HCT116 (cell line): ENCODE data around the gene OSCP1. TPM values are rescaled to one million over a fixed set of nuclear protein-coding genes. Genes with fewer than 3 reads are reported as not detected.

ENCODE experiments used
- ATAC-seq: fragments of 200-7000 bp; cut with Tn5 transposase; 2 replicates; pipeline ENCODE4 v1.9.1; 2020; ENCODE audit warnings: mild to moderate bottlenecking, moderate library complexity
- BruUV-seq: library from RNA; stranded (reverse); fragments of 400-500 nt; replicated peaks from 2 replicates; lab custom pipeline; 2021; lab: Mats Ljungman, UMichigan
- CTCF ChIA-PET: fragments of 300-600 bp; sonication (Branson Sonifier 250); formaldehyde crosslinking; loops from one replicate; lab custom pipeline; 2021; ENCODE audit warnings: antibody characterized with exemption; lab: Charles Lee
- POLR2A ChIA-PET: fragments of 300-600, 350-600 bp; sonication (Branson Sonifier 250); formaldehyde crosslinking; loops from one replicate; lab custom pipeline; 2021; ENCODE audit warnings: antibody characterized with exemption; lab: Charles Lee
- RAD21 ChIA-PET, 2 experiments: fragments of 300-600 bp; sonication (Branson Sonifier 250); formaldehyde crosslinking; loops; one replicate each; lab custom pipeline; 2023; ENCODE audit warnings: low total read pairs in 2 of 2; ENCODE audit not compliant: uncharacterized antibody in 2 of 2, unreplicated experiment in 2 of 2, low non-redundant PET in 1 of 2; lab: Charles Lee
- DNase-seq: peaks from one replicate; pipeline ENCODE4 v3.0.0-alpha.2; 2010; ENCODE audit warnings: low read depth, low spot score
- H2AFZ ChIP-seq: fragments of 200-600 bp; shearing (Covaris generic), sonication (generic); 2 replicates; pipeline ENCODE4 v1.6.1; 2017; ENCODE audit warnings: low read depth, mixed run types, mixed read lengths, antibody characterized with exemption, low read length; ENCODE audit not compliant: poor library complexity, severe bottlenecking
- H3K27ac ChIP-seq: 2 replicates; pipeline ENCODE4 v1.5.1; 2012; ENCODE audit warnings: low read depth, low read length
- H3K27me3 ChIP-seq: fragments of 200-600 bp; sonication (generic); 2 replicates; pipeline ENCODE4 v1.6.1; 2016; ENCODE audit warnings: mixed run types, low read length, mixed read lengths; ENCODE audit not compliant: insufficient read depth
- H3K36me3 ChIP-seq, 2 experiments: fragments of 200-500 bp in 1 of 2; fragments of 200-600 bp in 1 of 2; sonication (Bioruptor generic) in 1 of 2; sonication (generic) in 1 of 2; 2 replicates each; pipeline versions ENCODE4 v1.5.1 to v1.6.1; 2014 to 2016; ENCODE audit warnings: low read length in 2 of 2, inconsistent platforms in 1 of 2, mixed read lengths in 1 of 2, mixed run types in 1 of 2; ENCODE audit not compliant: insufficient read depth in 2 of 2, control insufficient read depth in 1 of 2
- H3K4me1 ChIP-seq, 2 experiments: fragments of 200-600 bp in 1 of 2; sonication (generic) in 1 of 2; 2 replicates each; pipeline versions ENCODE4 v1.5.1 to v1.6.1; 2012 to 2017; ENCODE audit warnings: low read length in 2 of 2, inconsistent platforms in 1 of 2, mild to moderate bottlenecking in 1 of 2, mixed read lengths in 1 of 2, mixed run types in 1 of 2, moderate library complexity in 1 of 2; ENCODE audit not compliant: insufficient read depth in 2 of 2, control insufficient read depth in 1 of 2
- H3K4me2 ChIP-seq: fragments of 200-600 bp; sonication (generic); 2 replicates; pipeline ENCODE4 v1.6.1; 2017; ENCODE audit warnings: mixed run types, low read length, mixed read lengths
- H3K4me3 ChIP-seq, 2 experiments: fragments of 200-600 bp in 1 of 2; sonication (generic) in 1 of 2; replicated peaks in 1 of 2; 2 replicates each; pipeline ENCODE4 v1.5.1; 2011 to 2016; ENCODE audit warnings: low read length in 2 of 2, control low read depth in 1 of 2, low read depth in 1 of 2, mild to moderate bottlenecking in 1 of 2, mixed read lengths in 1 of 2, mixed run types in 1 of 2
- H3K79me2 ChIP-seq: fragments of 200-600 bp; sonication (generic); 2 replicates; pipeline ENCODE4 v1.6.1; 2017; ENCODE audit warnings: mild to moderate bottlenecking, mixed run types, low read length, moderate library complexity, mixed read lengths; ENCODE audit not compliant: insufficient read depth
- H3K9ac ChIP-seq: fragments of 200-600 bp; sonication (generic); 2 replicates; pipeline ENCODE4 v1.6.1; 2016; ENCODE audit warnings: low read length, mixed read lengths
- H3K9me2 ChIP-seq: fragments of 200-600 bp; sonication (generic), shearing (Covaris generic); 2 replicates; pipeline ENCODE4 v1.6.1; 2017; ENCODE audit warnings: mixed run types, mild to moderate bottlenecking, moderate library complexity; ENCODE audit not compliant: insufficient read depth
- H3K9me3 ChIP-seq, 2 experiments: fragments of 200-500 bp in 1 of 2; fragments of 200-600 bp in 1 of 2; sonication (Bioruptor generic) in 1 of 2; sonication (generic) in 1 of 2; 2 replicates each; pipeline ENCODE4 v1.6.1; 2014 to 2017; ENCODE audit warnings: low read length in 2 of 2, mixed read lengths in 2 of 2, inconsistent platforms in 1 of 2, low read depth in 1 of 2, mild to moderate bottlenecking in 1 of 2, mixed run types in 1 of 2, moderate library complexity in 1 of 2; ENCODE audit not compliant: control insufficient read depth in 1 of 2, insufficient read depth in 1 of 2
- H4K20me1 ChIP-seq: fragments of 200-600 bp; sonication (generic), shearing (Covaris generic); 2 replicates; pipeline ENCODE4 v1.6.1; 2017; ENCODE audit warnings: mixed run types, mild to moderate bottlenecking, moderate library complexity; ENCODE audit not compliant: insufficient read depth
- ATF3 ChIP-seq: IDR thresholded peaks from 2 replicates; pipeline ENCODE4 v1.6.1; 2012
- CEBPB ChIP-seq: IDR thresholded peaks from 2 replicates; pipeline ENCODE4 v1.6.1; 2012; ENCODE audit warnings: low read depth
- CTCF ChIP-seq, 3 experiments: fragments of 200-600 bp in 1 of 3; sonication (generic) in 1 of 3; IDR thresholded peaks in 2 of 3; conservative IDR thresholded peaks in 1 of 3; 2 replicates each; pipeline ENCODE4 v1.5.1; 2012 to 2017; ENCODE audit warnings: low read depth in 2 of 3, low read length in 2 of 3, antibody characterized with exemption in 1 of 3, borderline replicate concordance in 1 of 3, control low read depth in 1 of 3, mild to moderate bottlenecking in 1 of 3, mixed read lengths in 1 of 3, mixed run types in 1 of 3, moderate library complexity in 1 of 3; ENCODE audit not compliant: insufficient read depth in 1 of 3
- ELF1 ChIP-seq: IDR thresholded peaks from 2 replicates; pipeline ENCODE4 v1.6.1; 2012; ENCODE audit warnings: low read depth, borderline replicate concordance
- EZH2 ChIP-seq: fragments of 200-600 bp; sonication (generic); IDR thresholded peaks from 2 replicates; pipeline ENCODE4 v1.6.1; 2017; ENCODE audit warnings: antibody characterized with exemption, mixed run types
- EZH2phosphoT487 ChIP-seq: fragments of 200-600 bp; IDR thresholded peaks from 2 replicates; pipeline ENCODE4 v1.6.1; 2018; ENCODE audit warnings: antibody characterized with exemption, borderline replicate concordance
- FOSL1 ChIP-seq: IDR thresholded peaks from 2 replicates; pipeline ENCODE4 v1.6.1; 2012; ENCODE audit warnings: low read depth
- JUND ChIP-seq: IDR thresholded peaks from 2 replicates; pipeline ENCODE4 v1.6.1; 2012
- MAX ChIP-seq: IDR thresholded peaks from 2 replicates; pipeline ENCODE4 v1.6.1; 2012
- POLR2A ChIP-seq: IDR thresholded peaks from 2 replicates; pipeline ENCODE4 v1.7.0; 2011; ENCODE audit warnings: borderline replicate concordance; ENCODE audit not compliant: insufficient read depth, insufficient read length; ENCODE audit errors: extremely low read depth
- SIN3A ChIP-seq: IDR thresholded peaks from 2 replicates; pipeline ENCODE4 v1.6.1; 2012; ENCODE audit warnings: low read depth
- SP1 ChIP-seq: IDR thresholded peaks from 2 replicates; pipeline ENCODE4 v1.6.1; 2012; ENCODE audit warnings: low read depth
- TCF7L2 ChIP-seq: IDR thresholded peaks from 2 replicates; pipeline ENCODE4 v1.7.0; 2011; ENCODE audit warnings: borderline replicate concordance, inconsistent platforms; ENCODE audit not compliant: insufficient read depth, insufficient read length; ENCODE audit errors: extremely low read depth
- YY1 ChIP-seq: IDR thresholded peaks from 2 replicates; pipeline ENCODE4 v1.6.1; 2011; ENCODE audit warnings: low read length, low read depth, moderate library complexity, mild to moderate bottlenecking; ENCODE audit not compliant: insufficient replicate concordance; ENCODE audit errors: extremely low read depth
- ZBTB33 ChIP-seq: IDR thresholded peaks from 2 replicates; pipeline ENCODE4 v1.6.1; 2011; ENCODE audit warnings: mild to moderate bottlenecking, low read length, moderate library complexity; ENCODE audit not compliant: insufficient replicate concordance; ENCODE audit errors: extremely low read depth
- ZNF274 ChIP-seq: fragments of 200-500 bp; sonication (Bioruptor generic); IDR thresholded peaks from 2 replicates; pipeline ENCODE4 v1.6.1; 2014; ENCODE audit warnings: mild to moderate bottlenecking, low read depth, low read length, inconsistent platforms
- intact Hi-C: fragments of 100-400 bp; cut with micrococcal nuclease; formaldehyde crosslinking; loops from 2 replicates; pipeline ENCODE4 v1.10.0; 2022
- total RNA-seq: library from RNA; stranded (reverse); gene quantifications from one replicate; pipeline ENCODE4 v1.2.1, GENCODE V29; 2021; ENCODE audit not compliant: unreplicated experiment

Gene OSCP1
- total RNA-seq, 1 experiment from 2014 or later: 4.1 TPM

GRCh38 chr1:36466370-36467026 is 16.2 kb upstream of the OSCP1 start:
- peaks cover 27% of the 10 kb centered on the region for H3K79me2 ChIP-seq
- DNase-seq (no peak), ATAC-seq (no peak)
- ChIA-PET CTCF (no interaction called here), POLR2A (no interaction called here), RAD21 (no interaction called here)
- no peaks in the 10 kb centered on the region for H4K20me1 ChIP-seq
- H2AFZ ChIP-seq: no peak overlapping the region
- H3K36me3 ChIP-seq: peaks cover 2 to 10% of the 10 kb centered on the region in 2 experiments; a peak in 2 of 4 replicates
- H3K27ac ChIP-seq: no peak overlapping the region
- H3K9me2 ChIP-seq: no peaks in the 10 kb centered on the region
- no peak overlapping the region for H3K4me3 ChIP-seq
- no peak overlapping the region for H3K9ac ChIP-seq
- peaks cover 11 to 25% of the 10 kb centered on the region in 2 experiments for H3K4me1 ChIP-seq
- no peaks in the 10 kb centered on the region for H3K27me3 ChIP-seq
- no peak for TF ChIP-seq ATF3
- TF ChIP-seq SP1: no peak
- no peak for TF ChIP-seq EZH2phosphoT487
- no peak for TF ChIP-seq CEBPB
- no peak for TF ChIP-seq ZNF274
- TF ChIP-seq TCF7L2: no peak
- no peak for TF ChIP-seq ELF1
- H3K9me3 ChIP-seq: no peaks in the 10 kb centered on the region
- H3K4me2 ChIP-seq: peak overlapping the region; percentile 90; the same call in 1 of the 2 replicates
- intact Hi-C loops: no loop called here
- BruUV-seq: no TSS peak

- ChIA-PET RAD21 (no interaction called here), POLR2A (no interaction called here), CTCF (no interaction called here)
- Histone ChIP-seq H4K20me1 (no peaks in the 10 kb centered on the region), H2AFZ (no peak overlapping the region), H3K4me2 (peak overlapping the region; percentile 90), H3K36me3 (peaks cover 2 to 16% of the 10 kb centered on the region in 2 experiments; a peak in 2 of 4 replicates), H3K79me2 (peaks cover 28% of the 10 kb centered on the region), H3K9me3 (no peaks in the 10 kb centered on the region), H3K4me3 (no peak overlapping the region), H3K9me2 (no peaks in the 10 kb centered on the region), H3K27ac (no peak overlapping the region), H3K4me1 (peaks cover 11 to 25% of the 10 kb centered on the region in 2 experiments), H3K27me3 (no peaks in the 10 kb centered on the region), H3K9ac (no peak overlapping the region)
- intact Hi-C loops: no loop called here
- no peak for ATAC-seq
- DNase-seq: no peak
- BruUV-seq: no TSS peak
- TF ChIP-seq ZBTB33 (no peak), YY1 (no peak), JUND (no peak), POLR2A (no peak), FOSL1 (no peak), EZH2 (no peak), SIN3A (no peak), MAX (no peak), CTCF (IDR thresholded peaks at IDR 0.05 in 2 of 3, conservative IDR thresholded peaks at IDR 0.05 in 1 of 3; ENCODE audit: borderline replicate concordance in 1 of 3, insufficient read depth in 1 of 3, low read depth in 2 of 3, low read length in 2 of 3) (no peak)
These were observed 15.6 kb upstream of the OSCP1 start for GRCh38 chr1:36465731-36466369.
